H9 (cell line): ENCODE data around the gene SLC35A1. TPM values are rescaled to one million over a fixed set of nuclear protein-coding genes. Genes with fewer than 3 reads are reported as not detected.
A peak's percentile ranks its signal among the peaks of the same experiment; 100 is the strongest.

Experiments used
- DNase-seq: peaks from one replicate; pipeline ENCODE4 v3.0.0-alpha.2; 2017
- H2AFZ ChIP-seq: one replicate; pipeline ENCODE4 v1.6.1; 2013; ENCODE audit warnings: mild to moderate bottlenecking, low read length, control low read depth, moderate library complexity
- H2AK5ac ChIP-seq: 2 replicates; pipeline ENCODE4 v1.6.1; 2013; ENCODE audit warnings: low read length, control low read depth, mixed read lengths; ENCODE audit not compliant: insufficient read length
- H2BK120ac ChIP-seq: one replicate; pipeline ENCODE4 v1.6.1; 2013; ENCODE audit warnings: low read depth, mild to moderate bottlenecking, low read length, control low read depth, inconsistent platforms; ENCODE audit not compliant: poor library complexity, severe bottlenecking
- H2BK12ac ChIP-seq: 2 replicates; pipeline ENCODE4 v1.6.1; 2013; ENCODE audit warnings: low read length, control low read depth, mixed read lengths, low read depth; ENCODE audit not compliant: insufficient read length
- H2BK15ac ChIP-seq: 2 replicates; pipeline ENCODE4 v1.6.1; 2013; ENCODE audit warnings: low read depth, low read length, control low read depth
- H2BK20ac ChIP-seq: one replicate; pipeline ENCODE4 v1.6.1; 2013; ENCODE audit warnings: low read depth, mild to moderate bottlenecking, low read length, control low read depth, inconsistent platforms; ENCODE audit not compliant: poor library complexity, severe bottlenecking
- H2BK5ac ChIP-seq: 2 replicates; pipeline ENCODE4 v1.6.1; 2013; ENCODE audit warnings: low read length, control low read depth, mixed read lengths; ENCODE audit not compliant: insufficient read length
- H3K14ac ChIP-seq: 2 replicates; pipeline ENCODE4 v1.6.1; 2013; ENCODE audit warnings: low read length, control low read depth; ENCODE audit not compliant: insufficient read depth
- H3K18ac ChIP-seq: 2 replicates; pipeline ENCODE4 v1.6.1; 2013; ENCODE audit warnings: low read depth, mild to moderate bottlenecking, mixed read lengths, low read length, control low read depth; ENCODE audit not compliant: insufficient read length
- H3K23ac ChIP-seq: 2 replicates; pipeline ENCODE4 v1.6.1; 2013; ENCODE audit warnings: low read length, control low read depth, mixed read lengths, low read depth; ENCODE audit not compliant: insufficient read length
- H3K23me2 ChIP-seq: 2 replicates; pipeline ENCODE4 v1.6.1; 2013; ENCODE audit warnings: low read depth, mild to moderate bottlenecking, mixed read lengths, low read length, control low read depth; ENCODE audit not compliant: insufficient read length, poor library complexity, severe bottlenecking
- H3K27ac ChIP-seq: 2 replicates; pipeline ENCODE4 v1.5.1; 2013; ENCODE audit warnings: low read length, control low read depth, mixed read lengths, low read depth; ENCODE audit not compliant: insufficient read length
- H3K27me3 ChIP-seq: 2 replicates; pipeline ENCODE4 v1.6.1; 2013; ENCODE audit warnings: low read length, control low read depth, inconsistent platforms; ENCODE audit not compliant: insufficient read depth
- H3K4ac ChIP-seq: 2 replicates; pipeline ENCODE4 v1.6.1; 2013; ENCODE audit warnings: low read depth, mild to moderate bottlenecking, control low read depth, inconsistent platforms, low read length, moderate library complexity
- H3K4me1 ChIP-seq: 2 replicates; pipeline ENCODE4 v1.6.1; 2013; ENCODE audit warnings: low read length, control low read depth, inconsistent platforms; ENCODE audit not compliant: insufficient read depth
- H3K4me2 ChIP-seq: 2 replicates; pipeline ENCODE4 v1.6.1; 2013; ENCODE audit warnings: low read length, control low read depth, mixed read lengths; ENCODE audit not compliant: insufficient read length, insufficient read depth
- H3K56ac ChIP-seq: 2 replicates; pipeline ENCODE4 v1.6.1; 2013; ENCODE audit warnings: low read depth, mild to moderate bottlenecking, mixed read lengths, low read length, control low read depth; ENCODE audit not compliant: insufficient read length
- H3K79me1 ChIP-seq: 2 replicates; pipeline ENCODE4 v1.6.1; 2013; ENCODE audit warnings: low read depth, mild to moderate bottlenecking, moderate library complexity, low read length, control low read depth, inconsistent platforms; ENCODE audit not compliant: insufficient read depth, poor library complexity, severe bottlenecking
- H3K79me2 ChIP-seq: 2 replicates; pipeline ENCODE4 v1.6.1; 2013; ENCODE audit warnings: low read length, control low read depth, inconsistent platforms; ENCODE audit not compliant: insufficient read depth
- H3K9ac ChIP-seq: 2 replicates; pipeline ENCODE4 v1.6.1; 2013; ENCODE audit warnings: low read length, control low read depth, mixed read lengths; ENCODE audit not compliant: insufficient read length; ENCODE audit errors: extremely low read depth
- H3K9me3 ChIP-seq: one replicate; pipeline ENCODE4 v1.6.1; 2013; ENCODE audit warnings: low read depth, low read length, inconsistent platforms; ENCODE audit not compliant: control insufficient read depth
- H3T11ph ChIP-seq: one replicate; pipeline ENCODE4 v1.6.1; 2013; ENCODE audit warnings: mild to moderate bottlenecking, low read length, control low read depth, inconsistent platforms
- H4K20me1 ChIP-seq: one replicate; pipeline ENCODE4 v1.6.1; 2013; ENCODE audit not compliant: control insufficient read depth, insufficient read length, insufficient read depth
- H4K5ac ChIP-seq: 2 replicates; pipeline ENCODE4 v1.6.1; 2013; ENCODE audit warnings: low read depth, mild to moderate bottlenecking, mixed read lengths, low read length, control low read depth; ENCODE audit not compliant: insufficient read length
- H4K8ac ChIP-seq: replicated peaks from 2 replicates; pipeline ENCODE4 v1.6.1; 2013; ENCODE audit warnings: low read length, control low read depth, mixed read lengths, low read depth; ENCODE audit not compliant: insufficient read length
- H4K91ac ChIP-seq: 2 replicates; pipeline ENCODE4 v1.6.1; 2013; ENCODE audit warnings: low read depth, mild to moderate bottlenecking, moderate library complexity, mixed read lengths, low read length, control low read depth; ENCODE audit not compliant: insufficient read length
- H3K27ac Mint-ChIP-seq, 3 experiments: 2 replicates in 2 of 3; 3 replicates in 1 of 3; pipeline ENCODE4 v1.8.0; 2020 to 2021; ENCODE audit warnings: mixed read lengths in 3 of 3, mild to moderate bottlenecking in 1 of 3, moderate library complexity in 1 of 3
- H3K27me3 Mint-ChIP-seq: 2 replicates; pipeline ENCODE4 v1.8.0; 2021; ENCODE audit warnings: low read depth, mild to moderate bottlenecking, moderate library complexity, mixed read lengths
- H3K36me3 Mint-ChIP-seq, 3 experiments: 2 replicates in 2 of 3; 3 replicates in 1 of 3; pipeline ENCODE4 v1.8.0; 2020 to 2021; ENCODE audit warnings: low read depth in 3 of 3, mixed read lengths in 3 of 3; ENCODE audit not compliant: insufficient read depth in 1 of 3
- H3K4me1 Mint-ChIP-seq, 2 experiments: 2 replicates each; pipeline ENCODE4 v1.8.0; 2020; ENCODE audit warnings: mixed read lengths in 2 of 2
- H3K4me3 Mint-ChIP-seq, 2 experiments: 2 replicates in 1 of 2; 3 replicates in 1 of 2; pipeline ENCODE4 v1.8.0; 2020 to 2021; ENCODE audit warnings: mild to moderate bottlenecking in 2 of 2, mixed read lengths in 2 of 2, moderate library complexity in 1 of 2
- H3K9me3 Mint-ChIP-seq, 2 experiments: 2 replicates in 1 of 2; 3 replicates in 1 of 2; pipeline ENCODE4 v1.8.0; 2020; ENCODE audit warnings: mild to moderate bottlenecking in 2 of 2, mixed read lengths in 2 of 2, moderate library complexity in 1 of 2
- WGBS: extraction: QIAGEN DNeasy Blood & Tissue Kit; methylation state at CpG from one replicate; pipeline ENCODE4 v1.1.7; 2013; ENCODE audit warnings: missing lambda C conversion rate, low lambda C conversion rate, mixed read lengths; ENCODE audit not compliant: insufficient read length; ENCODE audit errors: extremely low coverage; 5-methylcytosine and 5-hydroxymethylcytosine counted together
- total RNA-seq: library from RNA; stranded (reverse); gene quantifications from 2 replicates; pipeline ENCODE4 v1.2.1, GENCODE V29; 2021
- TF ChIP-seq, protein P1 (sequence below): fragments of 200-600 bp; sonication (generic); conservative IDR thresholded peaks from 3 replicates; pipeline ENCODE4 v1.8.0; 2021; ENCODE audit warnings: antibody characterized with exemption, mild to moderate bottlenecking

SLC35A1 gene
- total RNA-seq, 1 experiment from 2014 or later = 6.1 TPM

DNA sequence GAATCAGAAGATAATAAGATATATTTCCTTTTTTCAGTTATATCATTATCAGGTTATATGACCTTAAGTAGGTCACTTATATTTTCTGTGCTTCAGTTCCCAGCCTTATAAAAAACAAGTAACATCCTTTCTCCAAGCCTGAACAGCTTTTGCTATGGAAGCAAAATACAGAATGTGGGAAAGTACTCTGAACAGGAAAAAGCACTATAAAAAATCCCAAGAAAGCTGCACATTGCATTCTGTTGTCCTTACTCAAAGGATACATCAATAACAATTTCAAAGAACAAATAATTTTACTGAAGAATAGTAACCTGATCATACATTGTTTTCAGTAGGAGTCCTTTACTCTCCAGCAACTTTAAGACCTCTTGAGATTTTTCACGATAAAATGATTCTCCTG, 56.4 kb downstream of the SLC35A1 start:
- Mint-ChIP-seq H3K4me1 (no peaks in the 10 kb centered on the region), H3K9me3 (no peaks in the 10 kb centered on the region; a peak in 1 of 5 replicates), H3K36me3 (peaks cover 15 to 48% (median 38%) of the 10 kb centered on the region in 3 experiments; a peak in 6 of 7 replicates), H3K27ac (peak overlapping the region in 1 of 3 experiments; percentile 30; a peak in 1 of 7 replicates), H3K4me3 (no peak overlapping the region), H3K27me3 (no peaks in the 10 kb centered on the region)
- H3K79me2 ChIP-seq = no peaks in the 10 kb centered on the region
- H3K4me2 ChIP-seq = no peak overlapping the region
- no peak overlapping the region for H3K9ac ChIP-seq
- H3K9me3 ChIP-seq = no peaks in the 10 kb centered on the region
- no peaks in the 10 kb centered on the region for H3K4me1 ChIP-seq
- no peak overlapping the region for H2BK120ac ChIP-seq
- H4K20me1 ChIP-seq = no peaks in the 10 kb centered on the region
- H3T11ph ChIP-seq = no peak overlapping the region
- no peak overlapping the region for H2BK15ac ChIP-seq
- no peak overlapping the region for H4K5ac ChIP-seq
- no peak overlapping the region for H3K56ac ChIP-seq
- H3K18ac ChIP-seq = no peak overlapping the region
- no peak overlapping the region for H2BK20ac ChIP-seq
- no peak overlapping the region for H3K14ac ChIP-seq
- H3K79me1 ChIP-seq = no peaks in the 10 kb centered on the region
- DNase-seq = no peak
- no peak overlapping the region for H3K27ac ChIP-seq
- H3K4ac ChIP-seq = no peak overlapping the region
- no peak overlapping the region for H2AFZ ChIP-seq
- no peaks in the 10 kb centered on the region for H3K27me3 ChIP-seq
- H2BK12ac ChIP-seq = no peak overlapping the region
- H2BK5ac ChIP-seq = no peak overlapping the region
- TF ChIP-seq, protein P1, sequence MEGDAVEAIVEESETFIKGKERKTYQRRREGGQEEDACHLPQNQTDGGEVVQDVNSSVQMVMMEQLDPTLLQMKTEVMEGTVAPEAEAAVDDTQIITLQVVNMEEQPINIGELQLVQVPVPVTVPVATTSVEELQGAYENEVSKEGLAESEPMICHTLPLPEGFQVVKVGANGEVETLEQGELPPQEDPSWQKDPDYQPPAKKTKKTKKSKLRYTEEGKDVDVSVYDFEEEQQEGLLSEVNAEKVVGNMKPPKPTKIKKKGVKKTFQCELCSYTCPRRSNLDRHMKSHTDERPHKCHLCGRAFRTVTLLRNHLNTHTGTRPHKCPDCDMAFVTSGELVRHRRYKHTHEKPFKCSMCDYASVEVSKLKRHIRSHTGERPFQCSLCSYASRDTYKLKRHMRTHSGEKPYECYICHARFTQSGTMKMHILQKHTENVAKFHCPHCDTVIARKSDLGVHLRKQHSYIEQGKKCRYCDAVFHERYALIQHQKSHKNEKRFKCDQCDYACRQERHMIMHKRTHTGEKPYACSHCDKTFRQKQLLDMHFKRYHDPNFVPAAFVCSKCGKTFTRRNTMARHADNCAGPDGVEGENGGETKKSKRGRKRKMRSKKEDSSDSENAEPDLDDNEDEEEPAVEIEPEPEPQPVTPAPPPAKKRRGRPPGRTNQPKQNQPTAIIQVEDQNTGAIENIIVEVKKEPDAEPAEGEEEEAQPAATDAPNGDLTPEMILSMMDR = no peak
- no peak overlapping the region for H3K23ac ChIP-seq
- H3K23me2 ChIP-seq = no peaks in the 10 kb centered on the region
- no peak overlapping the region for H2AK5ac ChIP-seq
- H4K8ac ChIP-seq = no peak overlapping the region
- no peak overlapping the region for H4K91ac ChIP-seq
- WGBS = no CpG with 5 or more reads among the region's 1 CpG
